Testis (tissue), 3 donors: ENCODE data around the gene TM9SF2. TPM values are rescaled to one million over a fixed set of nuclear protein-coding genes. Genes with fewer than 3 reads are reported as not detected.

Experiments
- DNase-seq: peaks from one replicate; pipeline ENCODE4 v3.0.0-alpha.2; 2019
- H3K27ac ChIP-seq, 2 donors: fragments of 200-600 bp; sonication (generic); one replicate each; pipeline ENCODE4 v1.5.1; 2019
- H3K27me3 ChIP-seq: fragments of 200-600 bp; sonication (generic); one replicate; pipeline ENCODE4 v1.5.1; 2019
- H3K36me3 ChIP-seq: fragments of 200-600 bp; sonication (generic); one replicate; pipeline ENCODE4 v1.5.1; 2017; ENCODE audit warnings: low read depth; ENCODE audit errors: missing control alignments
- H3K4me1 ChIP-seq: fragments of 200-600 bp; sonication (generic); one replicate; pipeline ENCODE4 v1.5.1; 2019
- H3K4me3 ChIP-seq, 2 donors: fragments of 200-600 bp; sonication (generic); one replicate each; pipeline ENCODE4 v1.5.1; 2017 to 2019
- H3K9me3 ChIP-seq: fragments of 200-600 bp; sonication (generic); one replicate; pipeline ENCODE4 v1.5.1; 2017
- POLR2A ChIP-seq: fragments of 450-650 bp; IDR thresholded peaks from one replicate; pipeline ENCODE4 v1.6.1; 2017; ENCODE audit warnings: antibody characterized with exemption, mild to moderate bottlenecking, moderate library complexity
- WGBS, 2 donors: methylation state at CpG; one replicate each; pipeline ENCODE4 v1.1.5; 2018; 5-methylcytosine and 5-hydroxymethylcytosine counted together
- intact Hi-C: fragments of 100-400 bp; cut with DNase I; formaldehyde crosslinking; loops from one replicate; pipeline ENCODE4 v1.15.1; 2023; ENCODE audit warnings: low total_unique reads
- polyA plus RNA-seq: library from polyadenylated mRNA; stranded (reverse); fragments of 350-450 nt; fragmentation: Illumina TruSeq; extraction: RNeasy Lipid Tissue Mini Kit (QIAGEN cat#74804); gene quantifications from one replicate; pipeline ENCODE4 v1.2.3, GENCODE V29; 2014; ENCODE audit warnings: low read depth, low replicate concordance; ENCODE audit not compliant: insufficient read depth
- total RNA-seq, 2 donors: library from RNA; depleted of rRNA; stranded (reverse); fragments of >200 nt; gene quantifications; one replicate each; pipeline ENCODE4 v1.2.3, GENCODE V29; 2016
- TF ChIP-seq, protein P1 (sequence below), 3 experiments: fragments of 450-650 bp in 2 of 3; fragments of 200-600 bp in 1 of 3; sonication (generic) in 1 of 3; IDR thresholded peaks; one replicate each; pipeline ENCODE4 v1.5.1; 2016 to 2019; ENCODE audit warnings: antibody characterized with exemption in 3 of 3, mild to moderate bottlenecking in 2 of 3, moderate library complexity in 1 of 3

Gene TM9SF2
- total and polyA plus RNA-seq, 3 donors from 2014 or later: 106 to 136 (median 119) TPM

DNA sequence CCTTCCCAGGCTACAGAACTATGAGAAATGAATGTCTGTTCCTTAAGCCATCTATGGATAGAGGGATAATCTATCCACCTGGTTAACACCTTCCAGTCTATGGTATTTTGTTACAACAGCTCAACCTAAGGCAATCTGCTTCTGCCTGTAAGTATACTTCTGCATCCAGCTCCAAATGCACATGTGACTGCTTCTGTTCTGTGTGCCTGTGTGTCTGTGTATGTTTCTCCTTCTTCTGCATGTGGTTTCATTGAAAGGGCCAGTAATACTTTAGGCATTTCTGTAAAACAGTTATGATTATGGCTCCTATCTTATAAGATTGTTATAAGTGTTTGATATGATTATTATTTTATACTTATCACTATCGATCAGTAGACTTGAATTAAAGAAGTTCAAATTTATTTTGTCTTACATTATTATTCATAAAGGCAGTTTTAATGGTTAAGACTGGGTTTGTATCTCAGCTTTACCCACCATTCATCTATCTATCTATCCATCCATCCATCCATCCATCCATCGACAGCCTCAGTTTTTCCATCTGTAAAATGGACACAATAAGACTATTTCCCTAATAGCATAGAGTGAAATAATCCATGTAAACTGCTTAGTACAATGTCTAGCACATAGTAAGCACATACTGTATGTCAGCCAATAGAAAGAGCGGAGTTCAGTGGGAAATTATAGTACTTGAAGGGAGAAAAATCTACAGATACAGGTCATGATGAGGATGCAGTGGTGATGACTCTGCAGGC, 37.5 kb upstream of the TM9SF2 start:
- no peak for TF ChIP-seq POLR2A
- TF ChIP-seq, protein P1, sequence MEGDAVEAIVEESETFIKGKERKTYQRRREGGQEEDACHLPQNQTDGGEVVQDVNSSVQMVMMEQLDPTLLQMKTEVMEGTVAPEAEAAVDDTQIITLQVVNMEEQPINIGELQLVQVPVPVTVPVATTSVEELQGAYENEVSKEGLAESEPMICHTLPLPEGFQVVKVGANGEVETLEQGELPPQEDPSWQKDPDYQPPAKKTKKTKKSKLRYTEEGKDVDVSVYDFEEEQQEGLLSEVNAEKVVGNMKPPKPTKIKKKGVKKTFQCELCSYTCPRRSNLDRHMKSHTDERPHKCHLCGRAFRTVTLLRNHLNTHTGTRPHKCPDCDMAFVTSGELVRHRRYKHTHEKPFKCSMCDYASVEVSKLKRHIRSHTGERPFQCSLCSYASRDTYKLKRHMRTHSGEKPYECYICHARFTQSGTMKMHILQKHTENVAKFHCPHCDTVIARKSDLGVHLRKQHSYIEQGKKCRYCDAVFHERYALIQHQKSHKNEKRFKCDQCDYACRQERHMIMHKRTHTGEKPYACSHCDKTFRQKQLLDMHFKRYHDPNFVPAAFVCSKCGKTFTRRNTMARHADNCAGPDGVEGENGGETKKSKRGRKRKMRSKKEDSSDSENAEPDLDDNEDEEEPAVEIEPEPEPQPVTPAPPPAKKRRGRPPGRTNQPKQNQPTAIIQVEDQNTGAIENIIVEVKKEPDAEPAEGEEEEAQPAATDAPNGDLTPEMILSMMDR (IDR thresholded peaks at IDR 0.05): no peak
- WGBS, 2 donors: 96% methylated on average over 3 of the region's 3 CpGs
- Histone ChIP-seq H3K9me3 (no peaks in the 10 kb centered on the region), H3K4me1 (no peaks in the 10 kb centered on the region), H3K36me3 (no peaks in the 10 kb centered on the region), H3K4me3 (no peak overlapping the region), H3K27me3 (no peaks in the 10 kb centered on the region), H3K27ac (no peak overlapping the region)
- no peak for DNase-seq
- intact Hi-C loops: no loop called here

DNA sequence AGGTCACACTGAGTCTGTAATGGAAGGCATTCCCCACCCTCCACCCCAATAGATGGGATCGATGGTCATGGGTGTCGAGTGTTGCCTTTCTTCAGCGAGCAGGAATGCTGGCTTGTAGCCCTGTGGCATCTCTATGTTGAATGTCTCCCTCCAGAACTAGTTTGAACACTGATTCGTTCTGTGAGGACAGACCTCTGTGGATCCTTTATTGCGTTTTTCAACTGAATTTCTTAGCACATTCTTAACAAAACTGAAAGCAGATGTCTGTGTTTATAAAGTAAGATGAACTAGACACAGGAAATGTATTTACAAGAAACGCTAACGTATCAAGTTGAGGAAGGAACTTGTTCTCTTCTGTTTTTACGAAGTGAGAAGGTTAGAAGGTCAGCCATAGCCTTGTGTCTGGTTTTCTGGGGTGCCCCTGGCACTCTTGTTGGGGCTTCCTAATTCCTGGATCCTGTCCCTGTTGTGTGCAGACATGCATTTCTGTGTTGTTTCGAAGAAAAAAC, 36.8 kb upstream of the TM9SF2 start:
- TF ChIP-seq, protein P1 (IDR thresholded peaks at IDR 0.05): no peak
- TF ChIP-seq POLR2A: no peak
- 71% methylated on average over 9 of the region's 9 CpGs for WGBS, 2 donors
- no peak for DNase-seq
- Histone ChIP-seq H3K9me3 (no peaks in the 10 kb centered on the region), H3K27ac (no peak overlapping the region), H3K4me1 (no peaks in the 10 kb centered on the region), H3K36me3 (no peaks in the 10 kb centered on the region), H3K27me3 (no peaks in the 10 kb centered on the region), H3K4me3 (no peak overlapping the region)
- intact Hi-C loops: no loop called here

DNA sequence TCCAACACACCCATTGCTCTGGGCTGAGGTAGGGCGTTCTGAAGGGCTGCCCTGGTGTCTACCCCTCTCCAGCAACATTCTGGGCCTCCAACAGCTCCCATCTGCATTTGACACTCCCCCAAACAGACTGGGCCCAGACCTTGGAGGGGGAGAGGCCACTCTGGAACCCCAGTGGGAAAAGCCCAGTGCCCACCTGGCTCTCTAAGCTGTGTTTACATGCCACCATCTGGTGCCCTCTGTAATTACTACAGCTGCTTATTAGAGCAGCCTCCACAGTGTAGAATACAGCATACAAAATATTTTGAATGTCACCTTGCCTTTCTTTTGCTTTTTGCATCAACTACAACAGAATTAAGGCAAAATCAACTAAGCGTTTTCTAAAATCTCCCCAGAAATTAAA, 35.8 kb upstream of the TM9SF2 start:
- no peak for TF ChIP-seq POLR2A
- TF ChIP-seq, protein P1 (IDR thresholded peaks at IDR 0.05): no peak
- 88 to 95% methylated on average over 2 of the region's 2 CpGs for WGBS, 2 donors
- DNase-seq: no peak
- no peaks in the 10 kb centered on the region for H3K27me3 ChIP-seq
- no peak overlapping the region for H3K4me3 ChIP-seq
- no peak overlapping the region for H3K27ac ChIP-seq
- H3K36me3 ChIP-seq: no peaks in the 10 kb centered on the region
- no peaks in the 10 kb centered on the region for H3K4me1 ChIP-seq
- intact Hi-C loops: no loop called here
- H3K9me3 ChIP-seq: no peaks in the 10 kb centered on the region

DNA sequence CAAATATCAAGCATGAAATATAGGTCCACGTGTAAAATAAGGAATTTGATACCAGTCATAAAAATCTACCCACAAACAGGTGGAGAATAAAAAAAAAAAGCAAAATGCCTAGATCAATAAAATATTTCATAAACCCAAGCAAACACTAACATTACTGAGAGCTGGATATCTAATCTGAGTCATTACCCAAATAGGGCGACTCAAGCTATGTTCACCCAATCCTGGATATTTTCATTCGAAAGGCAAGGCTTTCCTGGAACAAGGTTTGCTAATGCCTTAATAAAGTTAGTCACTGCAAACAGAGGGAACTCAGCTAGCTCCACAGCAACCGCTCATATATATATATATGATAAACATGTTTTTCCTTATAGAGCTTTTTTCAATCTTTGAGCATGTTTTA, 33.5 kb upstream of the TM9SF2 start:
- H3K4me1 ChIP-seq: no peaks in the 10 kb centered on the region
- no peak for TF ChIP-seq POLR2A
- TF ChIP-seq, protein P1 (IDR thresholded peaks at IDR 0.05): no peak
- no peaks in the 10 kb centered on the region for H3K9me3 ChIP-seq
- WGBS, 2 donors: 89 to 92% methylated on average over 4 of the region's 4 CpGs
- H3K36me3 ChIP-seq: no peaks in the 10 kb centered on the region
- no peak overlapping the region for H3K27ac ChIP-seq
- H3K4me3 ChIP-seq: no peak overlapping the region
- intact Hi-C loops: no loop called here
- no peaks in the 10 kb centered on the region for H3K27me3 ChIP-seq
- no peak for DNase-seq

DNA sequence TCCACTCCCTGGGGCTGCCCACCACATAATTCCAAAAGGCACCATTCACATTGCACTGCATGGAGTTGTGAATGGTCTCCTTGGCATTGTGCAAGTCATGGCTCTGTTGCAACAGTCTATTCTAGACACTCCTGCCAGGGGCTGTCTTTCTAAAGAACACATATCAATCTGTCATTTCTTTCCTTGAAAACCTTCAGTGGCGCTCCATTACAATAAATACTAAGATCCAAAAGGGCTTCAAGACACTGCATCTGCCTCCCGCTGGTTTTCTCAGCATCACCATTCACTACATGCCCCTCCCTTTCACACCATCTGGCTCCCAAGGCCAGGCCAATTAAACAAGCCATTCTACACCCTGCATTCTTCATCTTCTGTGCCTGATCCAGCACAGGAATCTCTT, 32.2 kb upstream of the TM9SF2 start:
- Histone ChIP-seq H3K36me3 (no peaks in the 10 kb centered on the region), H3K4me1 (no peaks in the 10 kb centered on the region), H3K27me3 (no peaks in the 10 kb centered on the region), H3K27ac (no peak overlapping the region), H3K9me3 (no peaks in the 10 kb centered on the region), H3K4me3 (no peak overlapping the region)
- TF ChIP-seq, protein P1 (IDR thresholded peaks at IDR 0.05): no peak
- TF ChIP-seq POLR2A: no peak
- intact Hi-C loops: no loop called here
- WGBS, 2 donors: 54 to 78% methylated on average over 2 of the region's 2 CpGs
- DNase-seq: no peak
